Activated CD8-positive, alpha-beta memory T cell treated with anti-CD3 and anti-CD28 coated beads for 48 hours (primary cell): ENCODE results near the gene TUNAR.

Source experiments
- DNase-seq, 3 experiments: peaks; one replicate each; pipeline ENCODE4 v3.0.0-alpha.2; 2020; ENCODE audit warnings: low read depth in 2 of 3, low spot score in 2 of 3

The TUNAR gene

DNA sequence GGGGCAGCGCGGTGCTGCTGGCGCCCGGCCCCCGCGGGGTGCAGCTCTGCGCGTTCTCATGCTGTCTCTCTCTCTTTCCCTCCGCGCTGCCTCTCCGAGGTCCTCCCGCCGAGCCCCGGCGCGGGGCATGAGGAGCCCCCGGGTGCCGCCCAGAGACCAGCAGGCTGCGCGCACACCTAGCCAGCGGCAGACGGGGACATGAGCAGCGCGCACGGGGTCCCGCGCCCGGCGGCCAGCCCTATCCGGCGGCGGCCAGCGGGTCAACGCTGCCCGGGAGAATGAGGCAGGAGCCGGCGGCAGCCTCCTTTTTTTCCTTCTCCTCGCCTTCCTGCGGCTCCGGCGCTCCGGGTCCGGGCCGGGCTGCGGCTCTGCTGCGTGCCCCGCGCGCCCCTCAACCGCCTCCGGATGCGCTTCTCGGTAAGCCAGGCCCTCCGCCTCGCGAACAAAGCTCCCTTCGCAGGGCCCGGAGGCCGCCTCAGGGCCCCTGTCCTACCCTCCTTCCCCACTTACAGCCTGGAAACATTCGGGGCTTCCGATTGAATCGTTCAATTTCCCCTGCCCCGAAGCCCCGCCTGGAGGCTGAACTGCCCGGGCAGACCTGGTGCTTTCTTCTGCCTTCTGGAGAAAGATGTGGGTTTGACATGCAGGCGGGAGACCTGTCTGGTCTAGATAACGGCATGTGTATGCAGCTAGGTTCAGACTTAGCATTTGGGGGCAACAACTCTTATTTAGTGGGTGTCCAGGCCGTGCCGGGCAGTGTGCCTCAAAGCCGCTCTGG, at the start of gene TUNAR:
TSS of gene TUNAR (plus strand) at position 72 of the 778 bp plus-strand sequence.
- DNase-seq: no peak

DNA sequence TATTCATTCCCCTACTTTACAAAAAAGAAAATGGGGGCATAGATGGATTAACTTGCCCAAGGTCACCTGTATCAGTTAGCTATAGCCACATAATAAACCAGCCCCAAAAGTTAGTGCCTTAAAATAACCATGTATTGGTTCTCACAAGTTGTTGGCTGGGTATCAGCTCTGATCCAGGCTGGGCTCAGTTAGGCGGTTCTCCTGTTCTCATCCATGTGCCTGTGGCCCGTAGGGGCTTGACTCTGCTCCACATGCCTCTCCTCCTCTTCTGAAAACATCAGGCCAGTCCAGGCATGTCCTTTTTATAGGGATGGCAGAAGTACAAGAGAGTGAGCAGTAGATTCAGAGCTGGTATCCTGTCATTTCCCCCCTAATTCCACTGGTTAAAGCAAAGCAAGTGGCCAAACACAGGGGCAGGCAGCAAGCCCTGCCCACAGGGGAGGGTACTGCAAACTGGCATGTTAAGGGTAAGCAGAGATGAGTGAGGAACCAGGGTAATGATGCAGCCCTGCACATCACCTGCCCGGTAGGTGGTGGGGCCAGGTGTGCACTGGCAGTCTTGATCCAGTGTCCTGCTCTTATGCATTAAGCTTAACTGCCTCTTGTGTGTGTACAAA, 47.9 kb upstream of the TUNAR start:
- no peak for DNase-seq

DNA sequence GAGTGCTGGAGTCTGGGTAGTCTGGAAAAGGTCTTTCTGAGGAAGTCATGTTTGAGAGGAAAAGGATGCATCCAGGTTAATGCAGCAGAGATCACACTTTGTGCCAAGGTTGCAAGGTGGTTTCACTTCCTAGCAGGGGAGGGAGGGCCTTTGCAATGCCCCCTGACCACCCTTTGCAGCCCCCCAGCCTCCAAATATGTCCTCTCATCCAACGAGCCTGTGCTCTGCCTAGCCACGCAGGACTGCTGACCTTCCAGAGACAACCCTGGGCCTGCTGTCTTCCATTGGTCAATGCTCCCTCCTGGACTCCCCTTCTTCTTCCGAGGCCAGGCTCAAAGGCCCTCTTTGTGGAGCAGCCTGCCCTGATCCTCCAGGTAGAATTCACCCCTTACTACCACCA, 47.3 kb upstream of the TUNAR start:
- no peak for DNase-seq

- DNase-seq: no peak
Measured at GRCh38 chr14:95830386-95830785, 46.2 kb upstream of the TUNAR start.

GRCh38 chr14:95831041-95831440, 45.6 kb upstream of the TUNAR start:
- no peak for DNase-seq

- no peak for DNase-seq
Measured at GRCh38 chr14:95831468-95831867, 45.2 kb upstream of the TUNAR start.

GRCh38 chr14:95832012-95832411, 44.6 kb upstream of the TUNAR start:
- no peak for DNase-seq

GRCh38 chr14:95833429-95833828, 43.2 kb upstream of the TUNAR start:
- DNase-seq: no peak

GRCh38 chr14:95834496-95834895, 42.1 kb upstream of the TUNAR start:
- no peak for DNase-seq

GRCh38 chr14:95835121-95835730, 41.4 kb upstream of the TUNAR start:
- no peak for DNase-seq

DNA sequence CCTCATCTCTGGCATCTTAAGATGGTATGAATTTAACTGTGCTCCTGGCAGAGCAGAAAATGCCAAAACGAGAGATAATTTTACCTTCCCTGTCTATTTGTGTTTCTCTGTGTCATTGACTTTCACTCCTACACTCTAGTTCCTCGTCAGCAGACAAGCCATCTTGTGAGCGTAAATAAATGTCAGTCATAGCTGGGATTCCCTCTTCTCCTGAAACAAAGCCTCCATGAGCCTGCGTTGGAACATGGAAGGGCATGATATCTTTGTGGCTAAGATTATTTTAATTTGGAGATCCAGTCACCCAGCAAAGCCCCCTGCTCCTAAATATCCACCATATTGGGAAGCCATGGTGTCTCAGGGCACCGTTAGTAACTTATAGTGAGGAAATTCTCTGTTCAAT, 37.8 kb upstream of the TUNAR start:
- no peak for DNase-seq

GRCh38 chr14:95840094-95840700, 36.4 kb upstream of the TUNAR start:
- no peak for DNase-seq

- no peak for DNase-seq
Measured at GRCh38 chr14:95841668-95842067, 35.0 kb upstream of the TUNAR start.

GRCh38 chr14:95849761-95850160, 26.9 kb upstream of the TUNAR start:
- no peak for DNase-seq

DNA sequence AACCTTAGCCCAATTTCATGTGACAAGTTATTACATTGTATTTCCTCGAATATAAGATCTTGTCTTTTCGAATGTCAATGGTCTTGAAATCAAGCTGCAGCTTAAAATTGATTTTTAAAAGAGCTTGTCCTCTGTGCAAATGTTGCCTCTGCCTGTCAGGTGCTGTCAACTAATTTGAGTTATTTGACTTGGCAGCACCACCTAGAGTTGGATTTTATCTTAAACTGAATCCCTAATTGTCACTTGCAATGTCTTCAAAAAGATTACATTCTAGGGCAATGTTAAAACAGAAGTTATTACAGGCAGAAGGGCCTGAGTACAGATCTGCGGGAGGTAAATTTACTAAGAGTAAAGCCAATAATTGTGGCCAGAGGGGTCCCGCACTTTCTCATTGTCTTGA, 26.2 kb upstream of the TUNAR start:
- DNase-seq: no peak

GRCh38 chr14:95855606-95856005, 21.0 kb upstream of the TUNAR start:
- no peak for DNase-seq

DNA sequence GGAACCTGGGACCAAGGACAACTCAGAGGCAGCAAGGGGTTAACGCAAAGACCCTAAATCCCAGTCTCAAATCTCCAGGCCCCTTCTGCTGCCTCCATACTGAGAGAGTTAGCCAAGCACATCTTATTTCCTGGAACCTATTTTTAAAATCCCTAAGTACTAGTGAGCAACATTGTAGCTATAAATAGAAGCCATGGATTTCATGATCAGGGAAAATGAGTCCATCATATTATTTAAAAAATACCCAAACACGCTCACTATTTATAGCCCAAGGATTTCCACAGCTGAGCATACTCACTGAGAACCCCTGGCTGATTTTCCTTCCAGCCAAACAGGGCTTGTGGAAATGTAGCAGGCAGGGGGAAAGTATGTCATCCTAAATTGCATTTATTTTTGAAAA, 19.4 kb upstream of the TUNAR start:
- no peak for DNase-seq

GRCh38 chr14:95858893-95859292, 17.7 kb upstream of the TUNAR start:
- no peak for DNase-seq

- DNase-seq: no peak
Measured at GRCh38 chr14:95862243-95862642, 14.4 kb upstream of the TUNAR start.

- DNase-seq: no peak
Measured at GRCh38 chr14:95863295-95863694, 13.3 kb upstream of the TUNAR start.

DNA sequence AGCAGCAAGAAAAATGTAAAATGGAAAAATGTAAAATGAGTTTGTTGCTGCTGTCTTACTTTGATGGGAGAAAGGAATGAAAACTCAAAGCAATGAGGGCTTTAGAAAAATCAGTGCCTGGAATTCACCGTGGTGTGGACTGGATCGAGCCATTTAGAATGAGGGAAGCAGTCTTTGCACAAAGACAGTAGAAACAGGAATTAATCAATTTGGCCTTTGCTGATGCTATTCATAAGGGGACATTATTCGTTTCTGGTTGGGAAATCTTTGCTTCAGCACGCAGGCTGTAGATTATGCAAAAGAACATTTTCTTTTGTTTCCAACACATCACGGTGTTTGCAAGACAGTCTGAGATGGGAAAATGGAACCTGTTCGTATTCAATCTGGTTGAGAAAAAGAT, 6.9 kb upstream of the TUNAR start:
- DNase-seq: no peak

DNA sequence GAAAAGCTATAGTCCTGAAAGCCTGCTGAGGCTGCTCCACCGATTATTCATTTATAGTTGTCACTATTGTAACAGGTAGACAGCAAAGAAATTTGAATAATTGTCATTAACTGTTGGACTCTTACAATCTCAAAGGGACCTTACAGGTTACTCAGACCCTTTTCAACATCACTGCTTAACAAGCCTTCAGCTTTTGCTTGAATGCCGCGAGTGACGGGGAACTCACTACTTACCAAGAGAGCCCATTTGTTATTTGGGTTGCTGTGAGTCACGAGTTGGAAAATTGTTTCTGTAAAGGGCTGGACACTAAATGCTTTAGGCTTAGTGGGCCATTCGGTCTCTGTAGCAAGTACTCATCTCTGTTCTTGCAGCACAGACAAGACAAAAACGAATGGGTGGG, 5.9 kb upstream of the TUNAR start:
- no peak for DNase-seq
